Suprapubic skin (tissue), 4 donors: Measurements from ENCODE around the gene GARS1. TPM values are rescaled to one million over a fixed set of nuclear protein-coding genes. Genes with fewer than 3 reads are reported as not detected.

Experiments
- DNase-seq, 2 donors: peaks; one replicate each; pipeline ENCODE4 v3.0.0-alpha.2; 2019; ENCODE audit warnings: low spot score in 2 of 2
- H3K27ac ChIP-seq: fragments of 200-600 bp; sonication (generic); one replicate; pipeline ENCODE4 v1.5.1; 2019
- H3K27me3 ChIP-seq: fragments of 200-600 bp; sonication (generic); one replicate; pipeline ENCODE4 v1.5.1; 2019
- H3K36me3 ChIP-seq: fragments of 200-600 bp; sonication (generic); one replicate; pipeline ENCODE4 v1.5.1; 2019
- H3K4me1 ChIP-seq: fragments of 200-600 bp; sonication (generic); one replicate; pipeline ENCODE4 v1.5.1; 2019
- H3K4me3 ChIP-seq: fragments of 200-600 bp; sonication (generic); one replicate; pipeline ENCODE4 v1.5.1; 2019; ENCODE audit warnings: mild to moderate bottlenecking
- H3K9me3 ChIP-seq: fragments of 200-600 bp; sonication (generic); one replicate; pipeline ENCODE4 v1.5.1; 2019
- EP300 ChIP-seq: sonication (generic); formaldehyde crosslinking; IDR thresholded peaks from one replicate; pipeline ENCODE4 v1.6.1; 2017; ENCODE audit warnings: antibody characterized with exemption
- POLR2A ChIP-seq, 2 donors: fragments of 450-650 bp; IDR thresholded peaks; one replicate each; pipeline ENCODE4 v1.6.1; 2017; ENCODE audit warnings: antibody characterized with exemption in 2 of 2, mild to moderate bottlenecking in 2 of 2, moderate library complexity in 2 of 2
- POLR2AphosphoS5 ChIP-seq, 3 donors: sonication (generic); formaldehyde crosslinking; IDR thresholded peaks; one replicate each; pipeline ENCODE4 v1.6.1; 2017; ENCODE audit warnings: antibody characterized with exemption in 3 of 3
- WGBS: methylation state at CpG from one replicate; pipeline ENCODE4 v1.1.5; 2018; 5-methylcytosine and 5-hydroxymethylcytosine counted together
- total RNA-seq, 4 donors: library from RNA; depleted of rRNA; stranded (reverse); fragments of >200 nt; gene quantifications; one replicate each; pipeline ENCODE4 v1.1.0, GENCODE V29; 2016
- TF ChIP-seq, protein P1 (sequence below), 2 donors: fragments of 200-600 bp in 1 of 2; fragments of 450-650 bp in 1 of 2; sonication (generic) in 1 of 2; IDR thresholded peaks; one replicate each; pipeline ENCODE4 v1.5.1; 2016 to 2019; ENCODE audit warnings: antibody characterized with exemption in 2 of 2, mild to moderate bottlenecking in 1 of 2, moderate library complexity in 1 of 2

Gene GARS1, protein sequence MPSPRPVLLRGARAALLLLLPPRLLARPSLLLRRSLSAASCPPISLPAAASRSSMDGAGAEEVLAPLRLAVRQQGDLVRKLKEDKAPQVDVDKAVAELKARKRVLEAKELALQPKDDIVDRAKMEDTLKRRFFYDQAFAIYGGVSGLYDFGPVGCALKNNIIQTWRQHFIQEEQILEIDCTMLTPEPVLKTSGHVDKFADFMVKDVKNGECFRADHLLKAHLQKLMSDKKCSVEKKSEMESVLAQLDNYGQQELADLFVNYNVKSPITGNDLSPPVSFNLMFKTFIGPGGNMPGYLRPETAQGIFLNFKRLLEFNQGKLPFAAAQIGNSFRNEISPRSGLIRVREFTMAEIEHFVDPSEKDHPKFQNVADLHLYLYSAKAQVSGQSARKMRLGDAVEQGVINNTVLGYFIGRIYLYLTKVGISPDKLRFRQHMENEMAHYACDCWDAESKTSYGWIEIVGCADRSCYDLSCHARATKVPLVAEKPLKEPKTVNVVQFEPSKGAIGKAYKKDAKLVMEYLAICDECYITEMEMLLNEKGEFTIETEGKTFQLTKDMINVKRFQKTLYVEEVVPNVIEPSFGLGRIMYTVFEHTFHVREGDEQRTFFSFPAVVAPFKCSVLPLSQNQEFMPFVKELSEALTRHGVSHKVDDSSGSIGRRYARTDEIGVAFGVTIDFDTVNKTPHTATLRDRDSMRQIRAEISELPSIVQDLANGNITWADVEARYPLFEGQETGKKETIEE
- total RNA-seq, result 100 to 1,000 TPM in 2 of 4 donors, 10 to 100 TPM in 2; 72.5 to 116 (median 97.6) TPM

DNA sequence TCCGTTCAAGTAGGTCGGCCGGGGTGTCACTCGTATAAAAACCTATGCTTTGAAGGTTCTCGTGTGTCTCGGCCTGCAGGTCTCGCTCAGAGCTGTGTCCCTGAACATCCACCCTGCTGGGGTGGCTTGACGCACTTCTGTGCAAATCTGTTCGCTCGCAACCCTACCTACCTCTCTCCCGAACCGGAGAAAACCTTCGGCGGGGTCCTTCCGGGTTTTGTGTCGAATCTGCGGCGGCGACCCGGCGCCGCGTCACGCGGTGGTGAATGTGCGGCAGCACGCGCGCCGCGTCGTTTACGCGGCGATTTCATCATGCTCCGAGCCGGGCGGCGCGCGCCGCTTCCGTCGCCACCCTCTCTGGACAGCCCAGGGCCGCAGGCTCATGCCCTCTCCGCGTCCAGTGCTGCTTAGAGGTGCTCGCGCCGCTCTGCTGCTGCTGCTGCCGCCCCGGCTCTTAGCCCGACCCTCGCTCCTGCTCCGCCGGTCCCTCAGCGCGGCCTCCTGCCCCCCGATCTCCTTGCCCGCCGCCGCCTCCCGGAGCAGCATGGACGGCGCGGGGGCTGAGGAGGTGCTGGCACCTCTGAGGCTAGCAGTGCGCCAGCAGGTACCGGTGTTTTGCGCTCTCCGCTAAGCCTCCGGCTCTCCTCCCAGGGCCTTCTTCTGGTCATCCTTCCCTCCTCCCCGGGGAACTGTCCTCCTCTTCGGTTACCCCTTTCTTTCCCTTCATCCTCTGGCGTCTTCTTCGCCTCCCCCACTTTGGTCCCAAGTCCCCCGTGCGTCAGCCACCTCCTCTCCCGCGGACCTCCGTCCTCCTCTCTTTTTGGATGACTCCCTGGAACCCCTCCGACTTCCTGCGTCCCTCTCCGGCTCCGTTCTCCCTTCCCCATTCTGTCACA, at the start of gene GARS1:
GARS1 (plus strand) TSS at position 339 of the 896 bp plus-strand sequence; CDS start at position 383, 44 bp downstream.
- peak in 2 of 3 donors; percentile 87 to 91 for TF ChIP-seq POLR2AphosphoS5 (IDR thresholded peaks at IDR 0.05)
- peak; percentile 67 to 87 for TF ChIP-seq POLR2A (IDR thresholded peaks at IDR 0.05)
- TF ChIP-seq, protein P1, sequence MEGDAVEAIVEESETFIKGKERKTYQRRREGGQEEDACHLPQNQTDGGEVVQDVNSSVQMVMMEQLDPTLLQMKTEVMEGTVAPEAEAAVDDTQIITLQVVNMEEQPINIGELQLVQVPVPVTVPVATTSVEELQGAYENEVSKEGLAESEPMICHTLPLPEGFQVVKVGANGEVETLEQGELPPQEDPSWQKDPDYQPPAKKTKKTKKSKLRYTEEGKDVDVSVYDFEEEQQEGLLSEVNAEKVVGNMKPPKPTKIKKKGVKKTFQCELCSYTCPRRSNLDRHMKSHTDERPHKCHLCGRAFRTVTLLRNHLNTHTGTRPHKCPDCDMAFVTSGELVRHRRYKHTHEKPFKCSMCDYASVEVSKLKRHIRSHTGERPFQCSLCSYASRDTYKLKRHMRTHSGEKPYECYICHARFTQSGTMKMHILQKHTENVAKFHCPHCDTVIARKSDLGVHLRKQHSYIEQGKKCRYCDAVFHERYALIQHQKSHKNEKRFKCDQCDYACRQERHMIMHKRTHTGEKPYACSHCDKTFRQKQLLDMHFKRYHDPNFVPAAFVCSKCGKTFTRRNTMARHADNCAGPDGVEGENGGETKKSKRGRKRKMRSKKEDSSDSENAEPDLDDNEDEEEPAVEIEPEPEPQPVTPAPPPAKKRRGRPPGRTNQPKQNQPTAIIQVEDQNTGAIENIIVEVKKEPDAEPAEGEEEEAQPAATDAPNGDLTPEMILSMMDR (IDR thresholded peaks at IDR 0.05), result no peak
- no peak for TF ChIP-seq EP300
- Histone ChIP-seq H3K36me3 (peaks cover 6% of the 10 kb centered on the region), H3K9me3 (no peaks in the 10 kb centered on the region), H3K4me1 (peaks cover 43% of the 10 kb centered on the region), H3K4me3 (peak within 1 kb of the TSS; percentile 100), H3K27ac (peak within 1 kb of the TSS; percentile 98), H3K27me3 (no peaks in the 10 kb centered on the region)
- DNase-seq, result peak; percentile 92 to 93
- WGBS, result under 1% methylated on average over 44 of the region's 84 CpGs

DNA sequence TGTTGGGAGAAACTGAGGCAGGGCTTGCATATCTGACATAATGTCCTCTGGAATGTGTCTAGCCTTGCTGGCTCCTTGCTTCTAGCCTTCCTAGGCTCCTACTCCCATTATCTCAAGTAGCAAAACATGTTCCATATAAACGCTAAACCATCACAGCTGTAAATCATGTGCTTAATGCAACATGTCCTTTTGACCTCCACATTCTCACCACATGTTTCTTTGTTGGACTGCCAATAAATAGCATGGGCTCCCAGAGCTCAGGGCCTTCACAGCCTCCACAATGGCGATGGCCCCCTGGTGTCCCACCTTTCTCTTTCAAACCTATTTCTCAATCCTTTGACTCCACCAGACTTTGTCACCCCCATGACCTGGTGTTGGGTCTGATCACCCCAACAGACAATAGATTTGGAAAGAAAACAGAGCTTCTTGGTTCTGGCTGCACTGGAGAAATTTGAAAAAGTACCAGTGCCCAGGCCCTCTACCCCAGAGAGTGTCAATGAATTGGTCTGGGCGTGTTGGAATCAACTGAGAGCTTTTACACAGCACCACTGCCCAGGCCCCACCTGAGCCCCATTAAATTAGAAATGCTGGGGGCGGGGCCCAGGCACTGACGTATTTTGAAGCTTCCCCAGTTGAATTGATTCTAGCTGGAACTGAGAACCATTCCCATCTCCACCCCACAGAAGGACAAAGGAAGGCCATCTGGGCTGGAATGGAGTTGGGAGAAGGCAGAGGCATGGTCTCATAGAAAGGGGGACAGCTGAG, 48.7 kb upstream of the GARS1 start:
- no peak for TF ChIP-seq POLR2A (IDR thresholded peaks at IDR 0.05)
- peaks cover 24% of the 10 kb centered on the region for H3K4me1 ChIP-seq
- peaks cover 4% of the 10 kb centered on the region for H3K36me3 ChIP-seq
- no peaks in the 10 kb centered on the region for H3K9me3 ChIP-seq
- no peak overlapping the region for H3K4me3 ChIP-seq
- WGBS, result 78% methylated on average over 5 of the region's 5 CpGs
- DNase-seq, result no peak
- H3K27me3 ChIP-seq, result no peaks in the 10 kb centered on the region
- no peak overlapping the region for H3K27ac ChIP-seq

DNA sequence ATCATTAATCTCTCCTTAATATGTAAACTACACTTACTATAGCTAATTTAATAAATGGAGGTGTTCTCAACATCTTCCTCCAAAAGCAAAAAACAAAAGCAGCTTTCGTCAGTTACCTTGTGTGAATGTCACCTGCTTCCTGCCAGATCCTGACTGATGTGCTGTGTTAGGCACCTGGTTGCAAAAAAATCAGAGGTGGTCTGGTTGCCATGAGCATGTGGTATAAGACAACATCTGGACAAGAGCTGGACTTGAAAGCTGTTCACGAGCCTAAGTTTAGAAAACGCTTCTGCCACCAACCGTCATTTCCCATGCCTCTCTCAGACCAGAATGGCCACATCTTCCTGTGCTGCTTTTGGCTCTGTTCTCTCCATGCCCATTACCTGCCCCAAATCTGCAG, 48.1 kb upstream of the GARS1 start:
- Histone ChIP-seq H3K4me3 (no peak overlapping the region), H3K27ac (no peak overlapping the region), H3K4me1 (peaks cover 30% of the 10 kb centered on the region), H3K36me3 (peaks cover 4% of the 10 kb centered on the region), H3K27me3 (no peaks in the 10 kb centered on the region), H3K9me3 (no peaks in the 10 kb centered on the region)
- no peak for DNase-seq
- 98% methylated on average over 4 of the region's 4 CpGs for WGBS
- no peak for TF ChIP-seq EP300
- TF ChIP-seq, protein P1 (IDR thresholded peaks at IDR 0.05), result no peak
- TF ChIP-seq POLR2A (IDR thresholded peaks at IDR 0.05), result no peak
- no peak for TF ChIP-seq POLR2AphosphoS5 (IDR thresholded peaks at IDR 0.05)

DNA sequence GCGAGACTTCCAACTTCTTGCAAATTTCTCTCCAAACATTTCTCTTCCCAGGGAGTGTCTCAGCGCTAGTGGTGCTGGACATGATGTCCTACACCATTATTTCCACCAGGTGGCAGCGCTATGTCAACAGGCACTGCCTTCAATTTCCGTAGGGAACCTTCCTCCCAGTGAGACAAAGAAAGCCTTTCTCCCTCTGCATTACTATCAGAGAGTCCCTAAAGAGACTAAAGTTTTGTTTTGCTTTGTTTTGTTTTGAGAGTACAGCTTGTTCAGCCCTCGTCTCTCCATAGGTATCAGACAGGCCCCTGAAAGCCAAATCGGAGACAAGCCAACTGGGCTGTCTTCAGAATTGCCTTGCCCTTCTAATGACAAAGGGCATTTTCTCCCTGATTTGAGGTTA, 45.8 kb upstream of the GARS1 start:
- no peaks in the 10 kb centered on the region for H3K9me3 ChIP-seq
- WGBS, result 14% methylated on average over 6 of the region's 6 CpGs
- no peak for DNase-seq
- peaks cover 31% of the 10 kb centered on the region for H3K4me1 ChIP-seq
- H3K27ac ChIP-seq, result peak overlapping the region; percentile 61
- no peak overlapping the region for H3K4me3 ChIP-seq
- TF ChIP-seq EP300, result no peak
- TF ChIP-seq, protein P1 (IDR thresholded peaks at IDR 0.05), result peak; percentile 84 to 93
- H3K36me3 ChIP-seq, result peaks cover 4% of the 10 kb centered on the region
- H3K27me3 ChIP-seq, result no peaks in the 10 kb centered on the region

DNA sequence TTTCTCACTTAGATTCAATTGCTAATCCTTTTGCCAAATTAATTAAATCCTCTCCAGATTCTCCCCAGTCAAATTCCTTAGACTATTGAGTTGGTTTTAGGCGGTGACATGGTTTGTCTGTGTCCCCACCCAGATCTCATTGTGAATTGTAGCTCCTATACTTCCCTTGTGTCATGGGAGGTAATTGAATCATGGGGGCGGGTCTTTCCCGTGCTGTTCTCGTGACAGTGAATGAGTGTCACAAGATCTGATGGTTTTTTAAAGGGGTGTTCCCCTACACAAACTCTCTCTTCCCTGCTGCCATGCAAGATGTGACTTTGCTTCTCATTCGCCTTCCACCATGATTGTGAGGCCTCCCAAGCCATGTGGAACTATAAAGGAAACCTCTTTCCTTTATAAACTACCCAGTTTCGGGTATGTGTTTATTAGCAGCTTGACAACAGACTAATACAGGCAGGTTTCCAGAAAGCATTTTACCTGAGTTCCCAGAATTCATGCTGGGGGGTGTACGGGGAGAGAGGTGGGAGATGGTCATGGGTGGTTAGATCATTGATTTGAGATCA, 44.7 kb upstream of the GARS1 start:
- no peak for DNase-seq
- TF ChIP-seq, protein P1 (IDR thresholded peaks at IDR 0.05), result no peak
- no peak for TF ChIP-seq POLR2A (IDR thresholded peaks at IDR 0.05)
- no peak for TF ChIP-seq EP300
- no peak for TF ChIP-seq POLR2AphosphoS5 (IDR thresholded peaks at IDR 0.05)
- 63% methylated on average over 7 of the region's 7 CpGs for WGBS
- Histone ChIP-seq H3K27me3 (no peaks in the 10 kb centered on the region), H3K36me3 (peaks cover 9% of the 10 kb centered on the region), H3K9me3 (no peaks in the 10 kb centered on the region), H3K27ac (peak overlapping the region; percentile 86), H3K4me1 (peaks cover 31% of the 10 kb centered on the region), H3K4me3 (no peak overlapping the region)
